ENCODE measurements around the gene SLC16A8. TPM values are rescaled to one million over a fixed set of nuclear protein-coding genes. Genes with fewer than 3 reads are reported as not detected.

The SLC16A8 gene
- total and polyA plus RNA-seq, 2 of the 13 experiments (the other 11 are each of a cell fraction or from before 2014, with no cell fraction given) = not detected

DNA sequence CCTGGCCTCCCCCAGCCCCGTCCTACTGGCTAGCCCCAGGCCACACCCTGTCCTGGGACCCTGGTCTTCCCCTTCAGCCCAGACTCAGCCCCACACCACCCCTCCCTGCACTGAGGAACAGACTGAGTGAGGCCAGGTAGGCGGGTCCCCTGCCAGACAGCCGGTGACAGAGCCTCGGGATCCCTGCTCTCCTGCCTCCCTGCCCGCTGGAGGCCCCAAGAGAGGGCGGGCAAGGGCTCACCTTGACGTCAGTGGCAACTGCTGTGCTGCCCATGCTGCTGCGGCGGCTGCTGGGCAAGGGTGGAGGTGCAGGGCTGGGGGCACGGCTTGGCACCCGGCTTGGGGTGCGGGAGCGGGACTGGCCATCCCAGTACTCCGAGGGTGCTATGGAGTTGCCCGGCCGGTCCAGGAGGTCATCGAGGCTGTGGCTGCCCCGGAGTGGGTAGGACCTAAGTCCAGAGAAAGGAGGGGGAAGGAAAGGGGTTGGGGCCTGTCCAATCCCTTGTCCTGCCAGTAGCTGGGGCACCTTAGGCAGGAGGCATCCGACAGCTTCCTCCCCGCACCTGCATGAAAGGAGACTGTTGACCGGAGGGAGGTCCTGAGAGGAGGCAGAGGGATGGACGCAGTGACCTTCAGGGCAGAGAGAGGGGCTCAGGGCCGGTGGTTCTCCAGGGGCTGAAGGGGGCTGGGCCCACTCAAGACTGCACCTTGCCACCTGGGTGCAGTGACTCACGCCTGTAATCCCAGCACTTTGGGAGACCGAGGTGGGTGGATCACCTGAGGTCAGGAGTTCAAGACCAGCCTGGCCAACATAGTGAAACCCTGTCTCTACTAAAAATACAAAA lies 2.2 kb upstream of the SLC16A8 start:
- Histone ChIP-seq H3K27me3 (ENCODE audit: control insufficient read depth in 1 of 2, insufficient read depth in 2 of 2, low read length in 2 of 2) (no peaks in the 10 kb centered on the region), H4K20me1 (ENCODE audit: insufficient read depth, low read length) (no peaks in the 10 kb centered on the region), H3K4me3 (replicated peaks in 1 of 3; ENCODE audit: insufficient read depth in 1 of 3, low read depth in 2 of 3, low read length in 3 of 3) (no peak overlapping the region), H3K4me1 (ENCODE audit: insufficient read depth, low read length) (no peaks in the 10 kb centered on the region), H3K36me3 (replicated peaks in 1 of 2; ENCODE audit: control insufficient read depth in 1 of 2, insufficient read depth in 2 of 2, low read length in 2 of 2) (peaks cover 9 to 16% of the 10 kb centered on the region in 2 experiments; a peak in 4 of 5 replicates), H3K9me3 (ENCODE audit: low read length) (no peaks in the 10 kb centered on the region), H2AFZ (ENCODE audit: low read length) (no peak overlapping the region), H3K79me2 (ENCODE audit: insufficient read depth, low read length) (no peaks in the 10 kb centered on the region), H3K27ac (ENCODE audit: extremely low read length, insufficient read depth, low read length) (no peak overlapping the region), H3K9ac (ENCODE audit: insufficient read depth, low read depth, low read length) (no peak overlapping the region), H3K4me2 (ENCODE audit: low read depth, low read length) (no peak overlapping the region)
- POLR2A ChIA-PET = no interaction called here
- no peak for ATAC-seq
- WGBS (ENCODE audit: low lambda C conversion rate) = 99% methylated on average over 17 of the region's 25 CpGs
- in situ Hi-C loops (cut with HindIII; ENCODE audit: extremely low pct_ligation_motif_present, low pct_unique_long_range_greater_than_20kb) = no loop called here
- intact Hi-C loops (cut with micrococcal nuclease; ENCODE audit: unreplicated experiment) = no loop called here
- no peak for FAIRE-seq
- BruUV-seq (replicated peaks) = no TSS peak
- no peak for DNase-seq (ENCODE audit: low spot score)
- CTCF ChIA-PET (ENCODE audit: low intra/inter-chr PET ratio, low total read pairs) = no interaction called here
- TF ChIP-seq, protein P1, sequence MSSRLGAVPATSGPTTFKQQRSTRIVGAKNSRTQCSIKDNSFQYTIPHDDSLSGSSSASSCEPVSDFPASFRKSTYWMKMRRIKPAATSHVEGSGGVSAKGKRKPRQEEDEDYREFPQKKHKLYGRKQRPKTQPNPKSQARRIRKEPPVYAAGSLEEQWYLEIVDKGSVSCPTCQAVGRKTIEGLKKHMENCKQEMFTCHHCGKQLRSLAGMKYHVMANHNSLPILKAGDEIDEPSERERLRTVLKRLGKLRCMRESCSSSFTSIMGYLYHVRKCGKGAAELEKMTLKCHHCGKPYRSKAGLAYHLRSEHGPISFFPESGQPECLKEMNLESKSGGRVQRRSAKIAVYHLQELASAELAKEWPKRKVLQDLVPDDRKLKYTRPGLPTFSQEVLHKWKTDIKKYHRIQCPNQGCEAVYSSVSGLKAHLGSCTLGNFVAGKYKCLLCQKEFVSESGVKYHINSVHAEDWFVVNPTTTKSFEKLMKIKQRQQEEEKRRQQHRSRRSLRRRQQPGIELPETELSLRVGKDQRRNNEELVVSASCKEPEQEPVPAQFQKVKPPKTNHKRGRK (CRISPR knock-in tag; IDR thresholded peaks at IDR 0.05) = no peak
- no peak for TF ChIP-seq DR1 (CRISPR knock-in tag; IDR thresholded peaks at IDR 0.05)
- TF ChIP-seq MZF1 (CRISPR knock-in tag; IDR thresholded peaks at IDR 0.05; ENCODE audit: borderline replicate concordance) = no peak
- no peak for TF ChIP-seq ZNF326 (CRISPR knock-in tag; IDR thresholded peaks at IDR 0.05; ENCODE audit: borderline replicate concordance)
- no peak for TF ChIP-seq ZNF564 (CRISPR knock-in tag; IDR thresholded peaks at IDR 0.05)
- TF ChIP-seq, protein P2, sequence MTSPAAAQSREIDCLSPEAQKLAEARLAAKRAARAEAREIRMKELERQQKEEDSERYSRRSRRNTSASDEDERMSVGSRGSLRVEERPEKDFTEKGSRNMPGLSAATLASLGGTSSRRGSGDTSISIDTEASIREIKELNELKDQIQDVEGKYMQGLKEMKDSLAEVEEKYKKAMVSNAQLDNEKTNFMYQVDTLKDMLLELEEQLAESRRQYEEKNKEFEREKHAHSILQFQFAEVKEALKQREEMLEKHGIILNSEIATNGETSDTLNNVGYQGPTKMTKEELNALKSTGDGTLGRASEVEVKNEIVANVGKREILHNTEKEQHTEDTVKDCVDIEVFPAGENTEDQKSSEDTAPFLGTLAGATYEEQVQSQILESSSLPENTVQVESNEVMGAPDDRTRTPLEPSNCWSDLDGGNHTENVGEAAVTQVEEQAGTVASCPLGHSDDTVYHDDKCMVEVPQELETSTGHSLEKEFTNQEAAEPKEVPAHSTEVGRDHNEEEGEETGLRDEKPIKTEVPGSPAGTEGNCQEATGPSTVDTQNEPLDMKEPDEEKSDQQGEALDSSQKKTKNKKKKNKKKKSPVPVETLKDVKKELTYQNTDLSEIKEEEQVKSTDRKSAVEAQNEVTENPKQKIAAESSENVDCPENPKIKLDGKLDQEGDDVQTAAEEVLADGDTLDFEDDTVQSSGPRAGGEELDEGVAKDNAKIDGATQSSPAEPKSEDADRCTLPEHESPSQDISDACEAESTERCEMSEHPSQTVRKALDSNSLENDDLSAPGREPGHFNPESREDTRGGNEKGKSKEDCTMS (CRISPR knock-in tag; conservative IDR thresholded peaks at IDR 0.05) = no peak
- no peak for TF ChIP-seq ZNF256 (CRISPR knock-in tag; conservative IDR thresholded peaks at IDR 0.05)
- no peak for TF ChIP-seq REXO4 (CRISPR knock-in tag; IDR thresholded peaks at IDR 0.05; ENCODE audit: borderline replicate concordance)
- TF ChIP-seq, protein P3, sequence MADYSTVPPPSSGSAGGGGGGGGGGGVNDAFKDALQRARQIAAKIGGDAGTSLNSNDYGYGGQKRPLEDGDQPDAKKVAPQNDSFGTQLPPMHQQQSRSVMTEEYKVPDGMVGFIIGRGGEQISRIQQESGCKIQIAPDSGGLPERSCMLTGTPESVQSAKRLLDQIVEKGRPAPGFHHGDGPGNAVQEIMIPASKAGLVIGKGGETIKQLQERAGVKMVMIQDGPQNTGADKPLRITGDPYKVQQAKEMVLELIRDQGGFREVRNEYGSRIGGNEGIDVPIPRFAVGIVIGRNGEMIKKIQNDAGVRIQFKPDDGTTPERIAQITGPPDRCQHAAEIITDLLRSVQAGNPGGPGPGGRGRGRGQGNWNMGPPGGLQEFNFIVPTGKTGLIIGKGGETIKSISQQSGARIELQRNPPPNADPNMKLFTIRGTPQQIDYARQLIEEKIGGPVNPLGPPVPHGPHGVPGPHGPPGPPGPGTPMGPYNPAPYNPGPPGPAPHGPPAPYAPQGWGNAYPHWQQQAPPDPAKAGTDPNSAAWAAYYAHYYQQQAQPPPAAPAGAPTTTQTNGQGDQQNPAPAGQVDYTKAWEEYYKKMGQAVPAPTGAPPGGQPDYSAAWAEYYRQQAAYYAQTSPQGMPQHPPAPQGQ (CRISPR knock-in tag; IDR thresholded peaks at IDR 0.05; ENCODE audit: borderline replicate concordance) = no peak
- no peak for TF ChIP-seq ELF1 (CRISPR knock-in tag; IDR thresholded peaks at IDR 0.05)
- TF ChIP-seq RNF2 (conservative IDR thresholded peaks at IDR 0.05; ENCODE audit: low read depth) = no peak
- TF ChIP-seq XBP1 (CRISPR knock-in tag; IDR thresholded peaks at IDR 0.05) = no peak
- TF ChIP-seq HNRNPK (IDR thresholded peaks at IDR 0.05; ENCODE audit: low read depth, low read length, poor library complexity, severe bottlenecking) = no peak
- TF ChIP-seq, protein P4, sequence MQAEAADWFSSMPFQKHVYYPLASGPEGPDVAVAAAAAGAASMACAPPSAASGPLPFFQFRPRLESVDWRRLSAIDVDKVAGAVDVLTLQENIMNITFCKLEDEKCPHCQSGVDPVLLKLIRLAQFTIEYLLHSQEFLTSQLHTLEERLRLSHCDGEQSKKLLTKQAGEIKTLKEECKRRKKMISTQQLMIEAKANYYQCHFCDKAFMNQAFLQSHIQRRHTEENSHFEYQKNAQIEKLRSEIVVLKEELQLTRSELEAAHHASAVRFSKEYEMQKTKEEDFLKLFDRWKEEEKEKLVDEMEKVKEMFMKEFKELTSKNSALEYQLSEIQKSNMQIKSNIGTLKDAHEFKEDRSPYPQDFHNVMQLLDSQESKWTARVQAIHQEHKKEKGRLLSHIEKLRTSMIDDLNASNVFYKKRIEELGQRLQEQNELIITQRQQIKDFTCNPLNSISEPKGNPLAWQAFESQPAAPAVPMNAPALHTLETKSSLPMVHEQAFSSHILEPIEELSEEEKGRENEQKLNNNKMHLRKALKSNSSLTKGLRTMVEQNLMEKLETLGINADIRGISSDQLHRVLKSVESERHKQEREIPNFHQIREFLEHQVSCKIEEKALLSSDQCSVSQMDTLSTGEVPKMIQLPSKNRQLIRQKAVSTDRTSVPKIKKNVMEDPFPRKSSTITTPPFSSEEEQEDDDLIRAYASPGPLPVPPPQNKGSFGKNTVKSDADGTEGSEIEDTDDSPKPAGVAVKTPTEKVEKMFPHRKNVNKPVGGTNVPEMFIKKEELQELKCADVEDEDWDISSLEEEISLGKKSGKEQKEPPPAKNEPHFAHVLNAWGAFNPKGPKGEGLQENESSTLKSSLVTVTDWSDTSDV (CRISPR knock-in tag; IDR thresholded peaks at IDR 0.05) = no peak
- no peak for TF ChIP-seq XRCC5 (optimal IDR thresholded peaks at IDR 0.05; ENCODE audit: low read length)
